ENCODE measurements around the gene SUPT7L.
"Not testable (repeated sequence)": the region's sequence is repeated elsewhere in the genome, so short reads cannot be mapped to it uniquely, and the experiment has no call there.

Gene SUPT7L

GRCh38 chr2:27687232-27687631 lies 23.8 kb upstream of the SUPT7L start:
- DNase-seq (ENCODE audit: low read depth in 1 of 2, low spot score in 1 of 2) = no peak

GRCh38 chr2:27685577-27685976 lies 22.2 kb upstream of the SUPT7L start:
- no peak for DNase-seq (ENCODE audit: low read depth in 1 of 2, low spot score in 1 of 2)

GRCh38 chr2:27685006-27685405 lies 21.6 kb upstream of the SUPT7L start:
- DNase-seq (ENCODE audit: low read depth in 1 of 2, low spot score in 1 of 2) = not testable (repeated sequence)

- DNase-seq (ENCODE audit: low read depth in 1 of 2, low spot score in 1 of 2) = peak; percentile 49 to 69
These were observed 20.1 kb upstream of the SUPT7L start for GRCh38 chr2:27683390-27684071.

GRCh38 chr2:27682334-27682771 lies 18.9 kb upstream of the SUPT7L start:
- DNase-seq (ENCODE audit: low read depth in 1 of 2, low spot score in 1 of 2) = not testable (repeated sequence)

- DNase-seq (ENCODE audit: low read depth in 1 of 2, low spot score in 1 of 2) = no peak
These were observed 18.4 kb upstream of the SUPT7L start for GRCh38 chr2:27681841-27682240.

GRCh38 chr2:27680571-27680970 lies 17.2 kb upstream of the SUPT7L start:
- no peak for DNase-seq (ENCODE audit: low read depth in 1 of 2, low spot score in 1 of 2)

- DNase-seq (ENCODE audit: low read depth in 1 of 2, low spot score in 1 of 2) = no peak
These were observed 9.5 kb upstream of the SUPT7L start for GRCh38 chr2:27672723-27673486.

- no peak for DNase-seq (ENCODE audit: low read depth in 1 of 2, low spot score in 1 of 2)
These were observed 7.8 kb upstream of the SUPT7L start for GRCh38 chr2:27671235-27671634.

- no peak for DNase-seq (ENCODE audit: low read depth in 1 of 2, low spot score in 1 of 2)
These were observed 4.0 kb upstream of the SUPT7L start for GRCh38 chr2:27667446-27667845.

GRCh38 chr2:27664622-27665363 lies 1.4 kb upstream of the SUPT7L start:
- no peak for DNase-seq (ENCODE audit: low read depth in 1 of 2, low spot score in 1 of 2)

GRCh38 chr2:27664154-27664574 lies 750 bp upstream of the SUPT7L start:
- no peak for DNase-seq (ENCODE audit: low read depth in 1 of 2, low spot score in 1 of 2)

GRCh38 chr2:27661371-27661770 lies 2.0 kb downstream of the SUPT7L start:
- DNase-seq (ENCODE audit: low read depth in 1 of 2, low spot score in 1 of 2) = no peak

GRCh38 chr2:27655155-27655951 lies 8.1 kb downstream of the SUPT7L start:
- no peak for DNase-seq (ENCODE audit: low read depth in 1 of 2, low spot score in 1 of 2)

GRCh38 chr2:27653397-27653796 lies 10.0 kb downstream of the SUPT7L start:
- DNase-seq (ENCODE audit: low read depth in 1 of 2, low spot score in 1 of 2) = no peak

- DNase-seq (ENCODE audit: low read depth in 1 of 2, low spot score in 1 of 2) = no peak
These were observed 10.6 kb downstream of the SUPT7L start for GRCh38 chr2:27652790-27653189.

GRCh38 chr2:27652341-27652740 lies 11.1 kb downstream of the SUPT7L start:
- DNase-seq (ENCODE audit: low read depth in 1 of 2, low spot score in 1 of 2) = no peak

- no peak for DNase-seq (ENCODE audit: low read depth in 1 of 2, low spot score in 1 of 2)
These were observed 12.4 kb downstream of the SUPT7L start for GRCh38 chr2:27651056-27651455.

GRCh38 chr2:27647737-27648136 lies 15.7 kb downstream of the SUPT7L start:
- no peak for DNase-seq (ENCODE audit: low read depth in 1 of 2, low spot score in 1 of 2)

- no peak for DNase-seq (ENCODE audit: low read depth in 1 of 2, low spot score in 1 of 2)
These were observed 16.1 kb downstream of the SUPT7L start for GRCh38 chr2:27647289-27647688.

- DNase-seq (ENCODE audit: low read depth in 1 of 2, low spot score in 1 of 2) = no peak
These were observed 18.2 kb downstream of the SUPT7L start for GRCh38 chr2:27645197-27645596.
